PC-9 (cell line): ENCODE measurements around the gene PBX2. TPM values are rescaled to one million over a fixed set of nuclear protein-coding genes. Genes with fewer than 3 reads are reported as not detected.

ENCODE experiments used
- BruUV-seq: library from RNA; stranded (reverse); fragments of 400-500 nt; replicated peaks from 2 replicates; lab custom pipeline; 2021; lab: Mats Ljungman, UMichigan
- CTCF ChIA-PET: fragments of 300-600 bp; sonication (Branson Sonifier 250); formaldehyde crosslinking; loops from one replicate; lab custom pipeline; 2022; ENCODE audit warnings: antibody characterized with exemption; lab: Charles Lee
- POLR2A ChIA-PET: fragments of 300-600 bp; sonication (Branson Sonifier 250); formaldehyde crosslinking; loops from one replicate; lab custom pipeline; 2022; ENCODE audit warnings: antibody characterized with exemption; ENCODE audit not compliant: unreplicated experiment; lab: Charles Lee
- DNase-seq, 2 experiments: peaks; one replicate each; pipeline versions ENCODE4 v3.0.0 to v3.0.0-alpha.2; 2015 to 2022; ENCODE audit warnings: mixed read lengths in 1 of 2
- H2AFZ ChIP-seq: fragments of 200-600 bp; sonication (generic); 2 replicates; pipeline ENCODE4 v1.8.1; 2017; ENCODE audit warnings: antibody characterized with exemption
- H3F3A ChIP-seq: fragments of 200-600 bp; sonication (generic); 2 replicates; pipeline ENCODE4 v1.8.1; 2017; ENCODE audit warnings: antibody characterized with exemption, mild to moderate bottlenecking, low read depth; ENCODE audit not compliant: insufficient read depth
- H3K27ac ChIP-seq: fragments of 200-600 bp; sonication (generic); 2 replicates; pipeline ENCODE4 v1.6.1; 2016; ENCODE audit warnings: mixed run types
- H3K27me3 ChIP-seq: fragments of 200-600 bp; sonication (generic); 2 replicates; pipeline ENCODE4 v1.6.1; 2016; ENCODE audit warnings: low read depth, mixed run types; ENCODE audit not compliant: insufficient read depth
- H3K36me3 ChIP-seq: fragments of 200-600 bp; sonication (generic); 2 replicates; pipeline ENCODE4 v1.6.1; 2016; ENCODE audit warnings: low read depth, mixed run types
- H3K4me1 ChIP-seq: fragments of 200-600 bp; sonication (generic); replicated peaks from 2 replicates; pipeline ENCODE4 v1.6.1; 2016; ENCODE audit warnings: mixed run types; ENCODE audit not compliant: insufficient read depth
- H3K4me2 ChIP-seq: fragments of 200-600 bp; sonication (generic); 2 replicates; pipeline ENCODE4 v1.6.1; 2017; ENCODE audit warnings: mixed run types
- H3K4me3 ChIP-seq: fragments of 200-600 bp; sonication (generic); 2 replicates; pipeline ENCODE4 v1.6.1; 2016; ENCODE audit warnings: mixed run types
- H3K79me2 ChIP-seq: fragments of 200-600 bp; sonication (generic); 2 replicates; pipeline ENCODE4 v1.6.1; 2017; ENCODE audit warnings: low read depth, mixed run types
- H3K9me2 ChIP-seq: fragments of 200-600 bp; sonication (generic); 2 replicates; pipeline ENCODE4 v1.8.1; 2017; ENCODE audit warnings: mild to moderate bottlenecking; ENCODE audit not compliant: insufficient read depth
- H3K9me3 ChIP-seq: fragments of 200-600 bp; sonication (generic); 2 replicates; pipeline ENCODE4 v1.8.1; 2016; ENCODE audit warnings: low read depth; ENCODE audit not compliant: insufficient read depth
- H4K20me1 ChIP-seq: fragments of 200-600 bp; sonication (generic); 2 replicates; pipeline ENCODE4 v1.8.1; 2017; ENCODE audit not compliant: insufficient read depth
- EZH2 ChIP-seq: fragments of 200-600 bp; sonication (generic); IDR thresholded peaks from 2 replicates; pipeline ENCODE4 v1.8.0; 2017; ENCODE audit warnings: antibody characterized with exemption, low read depth
- intact Hi-C: fragments of 100-400 bp; cut with micrococcal nuclease; formaldehyde crosslinking; loops from one replicate; pipeline ENCODE4 v1.10.0; 2022; ENCODE audit not compliant: unreplicated experiment
- total RNA-seq: library from RNA; stranded (reverse); gene quantifications from 2 replicates; pipeline ENCODE4 v1.2.3, GENCODE V29; 2021
- TF ChIP-seq, protein P1 (sequence below): fragments of 200-600 bp; sonication (generic); conservative IDR thresholded peaks from 2 replicates; pipeline ENCODE4 v1.6.1; 2017; ENCODE audit warnings: mixed run types, antibody characterized with exemption, mild to moderate bottlenecking, moderate library complexity

PBX2 gene
- total RNA-seq, 1 experiment from 2014 or later, result 89.3 TPM

DNA sequence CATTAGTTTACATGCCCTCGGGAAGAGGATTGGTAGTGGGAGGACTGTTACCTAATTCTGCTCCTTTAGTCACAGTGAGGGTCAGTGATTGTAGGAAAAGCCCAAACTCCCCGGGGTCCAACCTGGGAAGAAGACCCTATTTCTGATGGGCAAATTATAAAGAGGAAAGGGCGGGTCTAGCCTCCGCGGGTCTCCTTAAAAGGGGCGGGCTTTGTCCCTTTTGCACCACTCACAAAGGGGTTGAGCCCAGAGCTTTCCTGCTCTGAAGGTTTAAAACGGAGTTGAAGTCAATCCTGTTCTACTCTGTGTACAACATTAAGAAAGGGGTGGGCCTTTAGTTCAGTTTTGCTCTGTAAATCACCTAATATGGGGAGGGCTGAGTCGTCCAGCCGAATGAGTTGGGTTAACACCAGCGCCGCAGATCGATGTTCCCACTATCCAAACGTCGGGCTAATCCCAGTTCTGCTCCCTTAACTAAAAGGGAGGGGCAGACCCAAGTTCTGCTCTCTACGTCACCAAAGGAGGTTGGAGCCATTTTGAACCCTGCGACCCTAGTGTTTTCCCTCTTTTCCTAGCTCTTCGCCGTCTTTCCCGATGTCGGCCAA, 12.7 kb downstream of the PBX2 start:
- no peaks in the 10 kb centered on the region for H3K27me3 ChIP-seq
- intact Hi-C loops, result loop anchor here (1.0 to 10.0 kb wide), 3 partner anchors 22 to 512 kb away; partner anchors contain the start of genes C6orf47, CSNK2B, FKBPL and GPANK1
- peak overlapping the region; percentile 98; the same call in 1 of the 2 replicates for H3K4me3 ChIP-seq
- peak overlapping the region; percentile 86 for H3K27ac ChIP-seq
- peaks cover 15% of the 10 kb centered on the region; the same call in 1 of the 2 replicates for H3F3A ChIP-seq
- H3K9me2 ChIP-seq, result no peaks in the 10 kb centered on the region
- POLR2A ChIA-PET, result interaction anchor here (0.6 to 1.1 kb wide), 6 partner anchors 13 to 612 kb away, joined by 5 to 9 read pairs (median 6); partner anchors contain the start of genes DXO and PBX2
- peaks cover 31% of the 10 kb centered on the region for H3K4me1 ChIP-seq
- BruUV-seq, result TSS peak; percentile 64
- H3K9me3 ChIP-seq, result no peaks in the 10 kb centered on the region
- peaks cover 29% of the 10 kb centered on the region for H3K79me2 ChIP-seq
- H3K36me3 ChIP-seq, result no peaks in the 10 kb centered on the region
- CTCF ChIA-PET, result interaction anchor here (0.9 kb wide), 1 partner anchor 13 kb away, joined by 4 read pairs; the partner anchor contains the start of gene PBX2
- TF ChIP-seq EZH2, result no peak
- TF ChIP-seq, protein P1, sequence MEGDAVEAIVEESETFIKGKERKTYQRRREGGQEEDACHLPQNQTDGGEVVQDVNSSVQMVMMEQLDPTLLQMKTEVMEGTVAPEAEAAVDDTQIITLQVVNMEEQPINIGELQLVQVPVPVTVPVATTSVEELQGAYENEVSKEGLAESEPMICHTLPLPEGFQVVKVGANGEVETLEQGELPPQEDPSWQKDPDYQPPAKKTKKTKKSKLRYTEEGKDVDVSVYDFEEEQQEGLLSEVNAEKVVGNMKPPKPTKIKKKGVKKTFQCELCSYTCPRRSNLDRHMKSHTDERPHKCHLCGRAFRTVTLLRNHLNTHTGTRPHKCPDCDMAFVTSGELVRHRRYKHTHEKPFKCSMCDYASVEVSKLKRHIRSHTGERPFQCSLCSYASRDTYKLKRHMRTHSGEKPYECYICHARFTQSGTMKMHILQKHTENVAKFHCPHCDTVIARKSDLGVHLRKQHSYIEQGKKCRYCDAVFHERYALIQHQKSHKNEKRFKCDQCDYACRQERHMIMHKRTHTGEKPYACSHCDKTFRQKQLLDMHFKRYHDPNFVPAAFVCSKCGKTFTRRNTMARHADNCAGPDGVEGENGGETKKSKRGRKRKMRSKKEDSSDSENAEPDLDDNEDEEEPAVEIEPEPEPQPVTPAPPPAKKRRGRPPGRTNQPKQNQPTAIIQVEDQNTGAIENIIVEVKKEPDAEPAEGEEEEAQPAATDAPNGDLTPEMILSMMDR, result no peak
- H4K20me1 ChIP-seq, result no peaks in the 10 kb centered on the region
- peak overlapping the region; percentile 83 for H3K4me2 ChIP-seq
- DNase-seq, result peak in 1 of 2 experiments; percentile 48
- peak overlapping the region; percentile 76 for H2AFZ ChIP-seq

DNA sequence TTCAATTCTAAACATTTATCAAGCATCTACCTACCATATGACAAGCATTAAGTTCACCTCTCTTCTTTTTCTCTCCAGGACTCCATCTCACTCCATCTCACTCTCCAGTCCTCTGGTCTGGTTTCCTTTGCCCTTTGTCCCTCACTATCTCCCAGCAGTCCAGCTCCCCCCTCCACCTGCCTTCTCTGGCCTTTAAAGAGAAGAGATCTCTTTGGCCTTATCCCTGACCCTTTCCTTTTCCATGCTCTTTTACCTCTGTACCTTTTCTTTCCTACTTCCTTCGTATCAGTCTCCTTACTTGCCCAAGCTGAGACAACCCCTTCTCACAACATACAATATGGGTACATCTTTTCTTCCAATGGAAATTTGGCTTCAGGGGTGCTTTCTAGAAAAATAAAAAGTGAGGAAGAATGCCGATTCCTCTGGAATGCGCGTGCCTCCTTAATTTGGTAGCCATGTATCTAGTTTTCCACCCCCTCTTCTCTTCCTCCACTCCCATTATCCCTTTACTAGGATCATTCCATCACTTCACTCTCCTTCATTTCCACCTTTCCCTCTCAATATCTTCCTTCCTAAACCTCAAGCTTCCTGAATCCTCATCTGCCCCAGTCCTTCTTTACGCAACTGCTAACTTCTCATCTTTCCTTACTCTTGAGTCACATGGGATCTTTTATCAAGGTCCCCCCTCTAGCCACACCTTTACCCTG, 13.4 kb downstream of the PBX2 start:
- H3K4me1 ChIP-seq, result peaks cover 31% of the 10 kb centered on the region
- H3K9me3 ChIP-seq, result no peaks in the 10 kb centered on the region
- DNase-seq, result peak in 1 of 2 experiments; percentile 77

More for the DNA sequence above, 13.4 kb downstream of the PBX2 start:
- Histone ChIP-seq H3K9me2 (no peaks in the 10 kb centered on the region), H4K20me1 (no peaks in the 10 kb centered on the region), H3K4me2 (peak overlapping the region; percentile 83), H2AFZ (peak overlapping the region; percentile 76), H3K79me2 (peaks cover 29% of the 10 kb centered on the region), H3K27ac (peak overlapping the region; percentile 86), H3K36me3 (no peaks in the 10 kb centered on the region), H3K4me3 (peak overlapping the region; percentile 98), H3F3A (peaks cover 15% of the 10 kb centered on the region; the same call in 1 of the 2 replicates), H3K27me3 (no peaks in the 10 kb centered on the region)
- TF ChIP-seq, protein P1, result no peak
- BruUV-seq, result no TSS peak
- ChIA-PET POLR2A (no interaction called here), CTCF (no interaction called here)
- intact Hi-C loops, result loop anchor here (1.0 to 10.0 kb wide), 3 partner anchors 22 to 512 kb away; partner anchors contain the start of genes C6orf47, CSNK2B, FKBPL and GPANK1
